ENCODE results near the gene KCNG1. TPM values are rescaled to one million over a fixed set of nuclear protein-coding genes. Genes with fewer than 3 reads are reported as not detected.

KCNG1 gene
- polyA plus RNA-seq, 1 donor: 0.32 TPM

Other genes starting within 250 kb of the KCNG1 start
- gene BCAS4, start 228.0 kb downstream of the KCNG1 start, polyA plus RNA-seq (ENCODE audit: insufficient read length): 2.4 TPM
- gene ADNP, start 91.7 kb downstream of the KCNG1 start, polyA plus RNA-seq (ENCODE audit: insufficient read length): 49.9 TPM
- 42.2 TPM for gene DPM1, start 64.6 kb downstream of the KCNG1 start, polyA plus RNA-seq (ENCODE audit: insufficient read length)
- 3.0 TPM for gene MOCS3, start 64.3 kb downstream of the KCNG1 start, polyA plus RNA-seq (ENCODE audit: insufficient read length)